ENCODE measurements around the gene TKFC.
"Not testable (repeated sequence)": the region's sequence is repeated elsewhere in the genome, so short reads cannot be mapped to it uniquely, and the experiment has no call there.

The TKFC gene

GRCh38 chr11:61375761-61376108 is 42.7 kb downstream of the TKFC start:
- no peak for TF ChIP-seq CTCF (conservative IDR thresholded peaks at IDR 0.05; ENCODE audit: low read depth, low read length)
- H3K4me3 ChIP-seq (ENCODE audit: low read length), result no peak overlapping the region
- DNase-seq (ENCODE audit: low read depth), result no peak

GRCh38 chr11:61377461-61378160 is 44.6 kb downstream of the TKFC start:
- DNase-seq (ENCODE audit: low read depth), result no peak
- TF ChIP-seq CTCF (conservative IDR thresholded peaks at IDR 0.05; ENCODE audit: low read depth, low read length), result no peak
- H3K4me3 ChIP-seq (ENCODE audit: low read length), result no peak overlapping the region

GRCh38 chr11:61378713-61379313 is 45.8 kb downstream of the TKFC start:
- no peak for DNase-seq (ENCODE audit: low read depth)
- no peak overlapping the region for H3K4me3 ChIP-seq (ENCODE audit: low read length)
- no peak for TF ChIP-seq CTCF (conservative IDR thresholded peaks at IDR 0.05; ENCODE audit: low read depth, low read length)

GRCh38 chr11:61380884-61381283 is 47.9 kb downstream of the TKFC start:
- DNase-seq (ENCODE audit: low read depth), result no peak

GRCh38 chr11:61383859-61384258 is 50.8 kb downstream of the TKFC start:
- DNase-seq (ENCODE audit: low read depth); H3K4me3 ChIP-seq (ENCODE audit: low read length): not testable (repeated sequence)

More at GRCh38 chr11:61380884-61381283, 47.9 kb downstream of the TKFC start:
- H3K4me3 ChIP-seq (ENCODE audit: low read length), result no peak overlapping the region
- no peak for TF ChIP-seq CTCF (conservative IDR thresholded peaks at IDR 0.05; ENCODE audit: low read depth, low read length)

- no peak overlapping the region for H3K4me3 ChIP-seq (ENCODE audit: low read length)
- DNase-seq (ENCODE audit: low read depth), result no peak
- peak; percentile 18 for TF ChIP-seq CTCF (conservative IDR thresholded peaks at IDR 0.05; ENCODE audit: low read depth, low read length)
These were observed 51.5 kb downstream of the TKFC start for GRCh38 chr11:61384271-61385242.

- H3K4me3 ChIP-seq (ENCODE audit: low read length), result no peak overlapping the region
- no peak for DNase-seq (ENCODE audit: low read depth)
- TF ChIP-seq CTCF (conservative IDR thresholded peaks at IDR 0.05; ENCODE audit: low read depth, low read length), result no peak
These were observed 57.1 kb downstream of the TKFC start for GRCh38 chr11:61390161-61390560.

All from retinal pigment epithelial cell (primary cell).